K562 (cell line): ENCODE measurements around the gene WDFY2. TPM values are rescaled to one million over a fixed set of nuclear protein-coding genes. Genes with fewer than 3 reads are reported as not detected.
A peak's percentile ranks its signal among the peaks of the same experiment; 100 is the strongest.

Experiments used
- ATAC-seq: fragments of 200-7000 bp; cut with Tn5 transposase; 3 replicates; pipeline ENCODE4 v1.9.1; 2020; ENCODE audit warnings: moderate library complexity
- BruUV-seq: library from RNA; stranded (reverse); fragments of 400-500 nt; replicated peaks from 2 replicates; lab custom pipeline; 2021; lab: Mats Ljungman, UMichigan
- CTCF ChIA-PET: fragments of 300-600 bp; formaldehyde crosslinking; extraction: SDS; loops from one replicate; lab custom pipeline; 2021; ENCODE audit warnings: low intra/inter-chr PET ratio; lab: Yijun Ruan, JAX
- POLR2A ChIA-PET: fragments of 300-600, 350-650 bp; sonication (Branson Sonifier 250); formaldehyde crosslinking; extraction: SDS; loops from one replicate; lab custom pipeline; 2021; ENCODE audit warnings: antibody characterized with exemption, inconsistent platforms; lab: Yijun Ruan, JAX
- DNase-seq, 4 experiments: peaks; one replicate each; pipeline versions ENCODE4 v3.0.0 to v3.0.0-alpha.2; 2011 to 2018; ENCODE audit warnings: low spot score in 3 of 4, mixed read lengths in 3 of 4; ENCODE audit errors: extremely low read depth in 1 of 4
- FAIRE-seq: peaks from 2 replicates; lab custom pipeline; 2011; peaks lifted over from hg19 to GRCh38; lab: Jason Lieb, UNC
- H2AFZ ChIP-seq: 2 replicates; pipeline ENCODE4 v1.6.0; 2011; ENCODE audit warnings: low read depth, low read length, control low read depth, inconsistent platforms
- H3K27ac ChIP-seq: fragments of 200-600 bp; 3 replicates; pipeline ENCODE4 v1.8.0; 2011; ENCODE audit warnings: low read depth, mild to moderate bottlenecking, control low read depth, inconsistent platforms, low read length, moderate library complexity, mixed read lengths; ENCODE audit errors: extremely low read depth
- H3K27me3 ChIP-seq, 2 experiments: fragments of 300-600 bp in 1 of 2; 2 replicates in 1 of 2; 3 replicates in 1 of 2; pipeline versions ENCODE4 v1.6.0 to v1.8.0; 2011; ENCODE audit warnings: inconsistent platforms in 2 of 2, low read length in 2 of 2, mild to moderate bottlenecking in 1 of 2, mixed read lengths in 1 of 2, moderate library complexity in 1 of 2; ENCODE audit not compliant: control insufficient read depth in 2 of 2, insufficient read depth in 2 of 2
- H3K36me3 ChIP-seq: fragments of 300-600 bp; 3 replicates; pipeline ENCODE4 v1.8.0; 2011; ENCODE audit warnings: mild to moderate bottlenecking, low read length, inconsistent platforms; ENCODE audit not compliant: control insufficient read depth, insufficient read depth
- H3K4me1 ChIP-seq, 2 experiments: fragments of 200-600 bp in 1 of 2; replicated peaks in 1 of 2; 2 replicates in 1 of 2; 3 replicates in 1 of 2; pipeline versions ENCODE4 v1.5.1 to v1.8.0; 2011; ENCODE audit warnings: inconsistent platforms in 2 of 2, low read length in 2 of 2, mild to moderate bottlenecking in 1 of 2, mixed read lengths in 1 of 2, moderate library complexity in 1 of 2; ENCODE audit not compliant: control insufficient read depth in 2 of 2, insufficient read depth in 2 of 2
- H3K4me2 ChIP-seq: 2 replicates; pipeline ENCODE4 v1.6.1; 2011; ENCODE audit warnings: low read length, control low read depth, inconsistent platforms, mixed read lengths; ENCODE audit not compliant: insufficient read depth
- H3K4me3 ChIP-seq: fragments of 200-600 bp; sonication (generic), shearing (Covaris generic); 2 replicates; pipeline ENCODE4 v1.5.1; 2016; ENCODE audit warnings: control low read depth, inconsistent platforms
- H3K79me2 ChIP-seq: fragments of 200-600 bp; 3 replicates; pipeline ENCODE4 v1.8.0; 2011; ENCODE audit warnings: low read length, inconsistent platforms; ENCODE audit not compliant: control insufficient read depth, insufficient read depth
- H3K9ac ChIP-seq, 2 experiments: 2 replicates each; pipeline versions ENCODE4 v1.6.0 to v1.6.1; 2011; ENCODE audit warnings: low read depth in 2 of 2, low read length in 2 of 2, control low read depth in 1 of 2, inconsistent platforms in 1 of 2, mild to moderate bottlenecking in 1 of 2, mixed read lengths in 1 of 2; ENCODE audit not compliant: insufficient read depth in 1 of 2
- H3K9me1 ChIP-seq: one replicate; pipeline ENCODE4 v1.6.0; 2011; ENCODE audit warnings: inconsistent platforms, mild to moderate bottlenecking, low read length, moderate library complexity; ENCODE audit not compliant: control insufficient read depth, insufficient read depth
- H3K9me3 ChIP-seq: replicated peaks from 2 replicates; pipeline ENCODE4 v1.5.1; 2011; ENCODE audit warnings: low read depth, low read length, inconsistent platforms; ENCODE audit not compliant: control insufficient read depth, insufficient read depth
- H4K20me1 ChIP-seq: replicated peaks from 2 replicates; pipeline ENCODE4 v1.6.1; 2011; ENCODE audit warnings: low read length, inconsistent platforms, mixed read lengths; ENCODE audit not compliant: control insufficient read depth, insufficient read depth
- ARID2 ChIP-seq: fragments of 450-650 bp; IDR thresholded peaks from 2 replicates; pipeline ENCODE4 v1.6.1; 2017; ENCODE audit warnings: antibody characterized with exemption, mild to moderate bottlenecking
- CAMTA2 ChIP-seq: fragments of 250-450 bp; sonication (Bioruptor Pico); conservative IDR thresholded peaks from 2 replicates; pipeline ENCODE4 v1.5.1; 2022
- EP300 ChIP-seq: IDR thresholded peaks from 2 replicates; pipeline ENCODE4 v1.6.1; 2012; ENCODE audit warnings: low read length, improper control_type of control experiment
- HMG20A ChIP-seq: fragments of 450-650 bp; formaldehyde crosslinking; conservative IDR thresholded peaks from 2 replicates; pipeline ENCODE4 v1.4.0; 2020; ENCODE audit warnings: mild to moderate bottlenecking, mixed read lengths
- HSF4 ChIP-seq: fragments of 250-450 bp; sonication (Bioruptor Pico); IDR thresholded peaks from 2 replicates; pipeline ENCODE4 v2.1.2; 2022; ENCODE audit warnings: mild to moderate bottlenecking, moderate library complexity, borderline replicate concordance
- PHTF2 ChIP-seq: fragments of 250-450 bp; sonication (Bioruptor Pico); IDR thresholded peaks from 2 replicates; pipeline ENCODE4 v1.5.0; 2021; ENCODE audit warnings: mild to moderate bottlenecking
- PRPF4 ChIP-seq: fragments of 200-400 bp; formaldehyde crosslinking; IDR thresholded peaks from one replicate; pipeline ENCODE4 v1.6.1; 2017; ENCODE audit warnings: low read length, low read depth, mild to moderate bottlenecking; ENCODE audit not compliant: insufficient read depth, poor library complexity, severe bottlenecking
- RAD21 ChIP-seq, 2 experiments: fragments of 250-450 bp in 1 of 2; fragments of 450-650 bp in 1 of 2; sonication (Bioruptor Pico) in 1 of 2; formaldehyde crosslinking in 1 of 2; IDR thresholded peaks in 1 of 2; conservative IDR thresholded peaks in 1 of 2; 2 replicates each; pipeline versions ENCODE4 v1.4.0 to v1.8.0; 2020 to 2022; ENCODE audit warnings: mild to moderate bottlenecking in 2 of 2, moderate library complexity in 1 of 2
- RBFOX2 ChIP-seq: fragments of 200-400 bp; formaldehyde crosslinking; IDR thresholded peaks from 2 replicates; pipeline ENCODE4 v1.6.1; 2017; ENCODE audit warnings: low read depth, mild to moderate bottlenecking, low read length, moderate library complexity
- SETDB1 ChIP-seq: IDR thresholded peaks from one replicate; pipeline ENCODE4 v1.6.1; 2012; ENCODE audit warnings: low read length, control low read depth, inconsistent platforms
- TCF3 ChIP-seq: sonication (generic); formaldehyde crosslinking; IDR thresholded peaks from 2 replicates; pipeline ENCODE4 v1.4.0; 2020; ENCODE audit warnings: mild to moderate bottlenecking, missing genetic modification reagents
- ZBTB49 ChIP-seq: sonication (generic); formaldehyde crosslinking; IDR thresholded peaks from 2 replicates; pipeline ENCODE4 v1.8.0; 2022; ENCODE audit warnings: missing genetic modification reagents, mild to moderate bottlenecking, borderline replicate concordance
- WGBS: fragments of 100-300 bp; shearing (Covaris generic); methylation state at CpG from one replicate; pipeline ENCODE4 v1.1.6; 2016; ENCODE audit warnings: low coverage, mixed read lengths; ENCODE audit not compliant: insufficient coverage; ENCODE audit errors: missing lambda C conversion rate; 5-methylcytosine and 5-hydroxymethylcytosine counted together
- in situ Hi-C: fragments of 300-500 bp; cut with MboI; formaldehyde crosslinking; loops from 4 replicates; pipeline ENCODE4 v1.15.0; 2018; ENCODE audit warnings: inconsistent platforms, mixed read lengths
- intact Hi-C: fragments of 100-400 bp; cut with micrococcal nuclease; formaldehyde crosslinking; loops from 2 replicates; pipeline ENCODE4 v1.14.2; 2022
- polyA plus RNA-seq, 8 experiments: library from polyadenylated mRNA; depleted of rRNA in 4 of 8; stranded (reverse) in 5 of 8; unstranded in 3 of 8; fragments of >200 nt; fragmentation: Nextera tagmentation in 2 of 8; fragmentation: Illumina TruSeq in 1 of 8; extraction: Ambion mirVana in 2 of 8; extraction: Trizol in 1 of 8; gene quantifications; 2 replicates each; pipeline versions ENCODE4 v1.2.1 to v1.2.3, GENCODE V29; 2011 to 2014; ENCODE audit warnings: inconsistent platforms in 1 of 8, missing spikeins in 1 of 8
- total RNA-seq, 7 experiments: library from RNA; depleted of rRNA in 6 of 7; stranded (reverse); fragments of >200 nt in 6 of 7; fragmentation: Illumina TruSeq in 2 of 7; extraction: Trizol in 2 of 7; gene quantifications; 2 replicates each; pipeline versions ENCODE4 v1.2.1 to v1.2.3, GENCODE V29; 2011 to 2021; ENCODE audit warnings: low replicate concordance in 1 of 7
- TF ChIP-seq, protein P1 (sequence below), 3 experiments: IDR thresholded peaks in 2 of 3; conservative IDR thresholded peaks in 1 of 3; 2 replicates each; pipeline ENCODE4 v1.5.1; 2011 to 2012; ENCODE audit warnings: low read length in 3 of 3, mild to moderate bottlenecking in 3 of 3, control low read depth in 2 of 3, improper control_type of control experiment in 1 of 3, inconsistent platforms in 1 of 3, low read depth in 1 of 3, mixed read lengths in 1 of 3, moderate library complexity in 1 of 3; ENCODE audit not compliant: insufficient read depth in 2 of 3
- TF ChIP-seq, protein P2 (sequence below): fragments of 450-650 bp; IDR thresholded peaks from 2 replicates; pipeline ENCODE4 v1.6.1; 2018; ENCODE audit warnings: mild to moderate bottlenecking, low read depth; ENCODE audit not compliant: partially characterized antibody

WDFY2 gene
- total and polyA plus RNA-seq, 9 of the 15 experiments (the other 6 are each of a cell fraction or from before 2014, with no cell fraction given): 0.66 to 6.4 (median 4.4) TPM

- Histone ChIP-seq H3K27ac (no peak overlapping the region), H2AFZ (no peak overlapping the region), H3K79me2 (no peaks in the 10 kb centered on the region), H3K27me3 (no peaks in the 10 kb centered on the region), H3K4me2 (no peak overlapping the region), H3K9me3 (no peaks in the 10 kb centered on the region), H4K20me1 (no peaks in the 10 kb centered on the region), H3K9me1 (no peaks in the 10 kb centered on the region), H3K4me3 (no peak overlapping the region), H3K9ac (no peak overlapping the region), H3K4me1 (peaks cover 0 to 3% of the 10 kb centered on the region in 2 experiments; a peak in 2 of 5 replicates), H3K36me3 (no peaks in the 10 kb centered on the region)
- ChIA-PET CTCF (interaction anchor here (0.6 to 1.7 kb wide), 2 partner anchors 332 to 355 kb away, joined by 3 to 7 read pairs; no protein-coding TSS in a partner anchor), POLR2A (interaction anchor here (0.7 kb wide), 1 partner anchor 189 kb away, joined by 3 read pairs; no protein-coding TSS in a partner anchor)
- WGBS: 42% methylated on average over 5 of the region's 8 CpGs
- intact Hi-C loops (no loop called here), in situ Hi-C loops (no loop called here)
- FAIRE-seq: no peak
- DNase-seq: no peak
- ATAC-seq: peak; percentile 28; the same call in 2 of the 3 replicates
- BruUV-seq: no TSS peak
- TF ChIP-seq, protein P1, sequence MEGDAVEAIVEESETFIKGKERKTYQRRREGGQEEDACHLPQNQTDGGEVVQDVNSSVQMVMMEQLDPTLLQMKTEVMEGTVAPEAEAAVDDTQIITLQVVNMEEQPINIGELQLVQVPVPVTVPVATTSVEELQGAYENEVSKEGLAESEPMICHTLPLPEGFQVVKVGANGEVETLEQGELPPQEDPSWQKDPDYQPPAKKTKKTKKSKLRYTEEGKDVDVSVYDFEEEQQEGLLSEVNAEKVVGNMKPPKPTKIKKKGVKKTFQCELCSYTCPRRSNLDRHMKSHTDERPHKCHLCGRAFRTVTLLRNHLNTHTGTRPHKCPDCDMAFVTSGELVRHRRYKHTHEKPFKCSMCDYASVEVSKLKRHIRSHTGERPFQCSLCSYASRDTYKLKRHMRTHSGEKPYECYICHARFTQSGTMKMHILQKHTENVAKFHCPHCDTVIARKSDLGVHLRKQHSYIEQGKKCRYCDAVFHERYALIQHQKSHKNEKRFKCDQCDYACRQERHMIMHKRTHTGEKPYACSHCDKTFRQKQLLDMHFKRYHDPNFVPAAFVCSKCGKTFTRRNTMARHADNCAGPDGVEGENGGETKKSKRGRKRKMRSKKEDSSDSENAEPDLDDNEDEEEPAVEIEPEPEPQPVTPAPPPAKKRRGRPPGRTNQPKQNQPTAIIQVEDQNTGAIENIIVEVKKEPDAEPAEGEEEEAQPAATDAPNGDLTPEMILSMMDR (IDR thresholded peaks at IDR 0.05 in 2 of 3, conservative IDR thresholded peaks at IDR 0.05 in 1 of 3; ENCODE audit: insufficient read depth in 2 of 3, low read depth in 1 of 3, low read length in 3 of 3): peak; percentile 35 to 43 (median 38); a peak in 5 of 6 replicates
- TF ChIP-seq HMG20A (CRISPR knock-in tag) (no peak), RBFOX2 (no peak), ARID2 (no peak), SETDB1 (no peak), RAD21 (CRISPR knock-in tag; conservative IDR thresholded peaks at IDR 0.05 in 1 of 2, IDR thresholded peaks at IDR 0.05 in 1 of 2) (peak in 1 of 2 experiments; percentile 42; a peak in 1 of 4 replicates), EP300 (no peak), ZBTB49 (CRISPR knock-in tag) (no peak), HSF4 (CRISPR knock-in tag) (no peak), PRPF4 (no peak), CAMTA2 (CRISPR knock-in tag) (no peak), TCF3 (CRISPR knock-in tag) (no peak), PHTF2 (CRISPR knock-in tag) (no peak)
- TF ChIP-seq, protein P2, sequence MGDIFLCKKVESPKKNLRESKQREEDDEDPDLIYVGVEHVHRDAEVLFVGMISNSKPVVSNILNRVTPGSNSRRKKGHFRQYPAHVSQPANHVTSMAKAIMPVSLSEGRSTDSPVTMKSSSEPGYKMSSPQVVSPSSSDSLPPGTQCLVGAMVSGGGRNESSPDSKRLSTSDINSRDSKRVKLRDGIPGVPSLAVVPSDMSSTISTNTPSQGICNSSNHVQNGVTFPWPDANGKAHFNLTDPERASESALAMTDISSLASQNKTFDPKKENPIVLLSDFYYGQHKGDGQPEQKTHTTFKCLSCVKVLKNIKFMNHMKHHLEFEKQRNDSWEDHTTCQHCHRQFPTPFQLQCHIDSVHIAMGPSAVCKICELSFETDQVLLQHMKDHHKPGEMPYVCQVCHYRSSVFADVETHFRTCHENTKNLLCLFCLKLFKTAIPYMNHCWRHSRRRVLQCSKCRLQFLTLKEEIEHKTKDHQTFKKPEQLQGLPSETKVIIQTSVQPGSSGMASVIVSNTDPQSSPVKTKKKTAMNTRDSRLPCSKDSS: no peak
Observed at GRCh38 chr13:51767100-51767499, 182.8 kb downstream of the WDFY2 start.
